Colonic mucosa (tissue), 4 donors: ENCODE measurements around the gene PPP1R1B. TPM values are rescaled to one million over a fixed set of nuclear protein-coding genes. Genes with fewer than 3 reads are reported as not detected.

ENCODE experiments used
- DNase-seq: peaks from one replicate; pipeline ENCODE4 v3.0.0-alpha.2; 2020
- H3K27ac ChIP-seq: fragments of 200-600 bp; one replicate; pipeline ENCODE4 v1.8.0; 2021
- H3K27me3 ChIP-seq: fragments of 200-600 bp; one replicate; pipeline ENCODE4 v1.8.0; 2021
- H3K36me3 ChIP-seq: fragments of 200-600 bp; one replicate; pipeline ENCODE4 v1.8.0; 2021
- H3K4me1 ChIP-seq: fragments of 200-600 bp; one replicate; pipeline ENCODE4 v1.8.0; 2021; ENCODE audit warnings: mild to moderate bottlenecking
- H3K4me3 ChIP-seq: fragments of 200-600 bp; one replicate; pipeline ENCODE4 v1.8.0; 2021
- H3K9ac ChIP-seq, 2 donors: one replicate each; pipeline ENCODE4 v1.7.0; 2013; ENCODE audit warnings: control low read depth in 2 of 2, low read depth in 2 of 2, low read length in 2 of 2
- H3K9me3 ChIP-seq: fragments of 200-600 bp; one replicate; pipeline ENCODE4 v1.8.0; 2021
- intact Hi-C: fragments of 100-400 bp; cut with DNase I; formaldehyde crosslinking; loops from one replicate; pipeline ENCODE4 v1.14.1; 2022
- total RNA-seq, 2 donors: library from RNA; stranded (reverse); fragmentation: NEBNext Ultra II Directional in 1 of 2; extraction: Animal tissue kit (Norgen Biotek cat#: 25700) in 1 of 2; gene quantifications; one replicate each; pipeline ENCODE4 v1.2.1, GENCODE V29; 2021
- TF ChIP-seq, protein P1 (sequence below): fragments of 200-600 bp; IDR thresholded peaks from one replicate; pipeline ENCODE4 v1.8.0; 2022; ENCODE audit warnings: antibody characterized with exemption, mild to moderate bottlenecking
- donor health status: healthy.
- donor health status: DM: no; HTN: no; CAD: no.
- donor health status: DM: no; HTN: no; CAD: no.

The PPP1R1B gene
- total RNA-seq, 2 donors from 2014 or later = 331 to 350 TPM

DNA sequence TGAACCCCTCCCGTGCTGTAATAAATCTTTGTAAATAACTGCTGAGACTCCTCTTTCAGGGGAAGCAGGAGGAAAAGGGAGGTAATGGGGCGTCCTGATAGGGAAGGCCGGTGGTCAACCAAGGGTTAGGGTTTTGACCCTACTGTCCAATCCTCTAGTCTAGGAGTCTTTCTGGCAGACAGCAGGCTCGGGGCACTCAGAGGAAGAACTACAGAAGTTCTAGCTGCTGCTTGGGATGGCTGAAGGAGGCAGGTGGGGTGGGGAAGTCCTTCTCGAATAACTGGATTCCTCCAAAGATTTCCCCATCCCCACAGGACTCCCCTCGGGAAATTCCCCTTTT is 9.8 kb downstream of the PPP1R1B start:
- TF ChIP-seq, protein P1, sequence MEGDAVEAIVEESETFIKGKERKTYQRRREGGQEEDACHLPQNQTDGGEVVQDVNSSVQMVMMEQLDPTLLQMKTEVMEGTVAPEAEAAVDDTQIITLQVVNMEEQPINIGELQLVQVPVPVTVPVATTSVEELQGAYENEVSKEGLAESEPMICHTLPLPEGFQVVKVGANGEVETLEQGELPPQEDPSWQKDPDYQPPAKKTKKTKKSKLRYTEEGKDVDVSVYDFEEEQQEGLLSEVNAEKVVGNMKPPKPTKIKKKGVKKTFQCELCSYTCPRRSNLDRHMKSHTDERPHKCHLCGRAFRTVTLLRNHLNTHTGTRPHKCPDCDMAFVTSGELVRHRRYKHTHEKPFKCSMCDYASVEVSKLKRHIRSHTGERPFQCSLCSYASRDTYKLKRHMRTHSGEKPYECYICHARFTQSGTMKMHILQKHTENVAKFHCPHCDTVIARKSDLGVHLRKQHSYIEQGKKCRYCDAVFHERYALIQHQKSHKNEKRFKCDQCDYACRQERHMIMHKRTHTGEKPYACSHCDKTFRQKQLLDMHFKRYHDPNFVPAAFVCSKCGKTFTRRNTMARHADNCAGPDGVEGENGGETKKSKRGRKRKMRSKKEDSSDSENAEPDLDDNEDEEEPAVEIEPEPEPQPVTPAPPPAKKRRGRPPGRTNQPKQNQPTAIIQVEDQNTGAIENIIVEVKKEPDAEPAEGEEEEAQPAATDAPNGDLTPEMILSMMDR = no peak
- Histone ChIP-seq H3K4me1 (peaks cover 31% of the 10 kb centered on the region), H3K27ac (peak overlapping the region; percentile 63), H3K27me3 (no peaks in the 10 kb centered on the region), H3K9ac (peak overlapping the region; percentile 72 to 93), H3K9me3 (no peaks in the 10 kb centered on the region), H3K36me3 (no peaks in the 10 kb centered on the region), H3K4me3 (peak overlapping the region; percentile 82)
- no peak for DNase-seq
- intact Hi-C loops = no loop called here

GRCh38 chr17:39636927-39637736 is 10.4 kb downstream of the PPP1R1B start, which contains the start of gene STARD3:
Gene STARD3 (plus strand): TSS chr17:39637144. CDS start chr17:39653532, 16,388 bp downstream.
- Histone ChIP-seq H3K27ac (peak within 1 kb of the TSS; percentile 63), H3K36me3 (no peaks in the 10 kb centered on the region), H3K4me3 (peak within 1 kb of the TSS; percentile 82), H3K9ac (peak within 1 kb of the TSS; percentile 72 to 93), H3K9me3 (no peaks in the 10 kb centered on the region), H3K4me1 (peaks cover 31% of the 10 kb centered on the region), H3K27me3 (no peaks in the 10 kb centered on the region)
- DNase-seq = peak; percentile 96
- intact Hi-C loops = no loop called here
- TF ChIP-seq, protein P1 = no peak

DNA sequence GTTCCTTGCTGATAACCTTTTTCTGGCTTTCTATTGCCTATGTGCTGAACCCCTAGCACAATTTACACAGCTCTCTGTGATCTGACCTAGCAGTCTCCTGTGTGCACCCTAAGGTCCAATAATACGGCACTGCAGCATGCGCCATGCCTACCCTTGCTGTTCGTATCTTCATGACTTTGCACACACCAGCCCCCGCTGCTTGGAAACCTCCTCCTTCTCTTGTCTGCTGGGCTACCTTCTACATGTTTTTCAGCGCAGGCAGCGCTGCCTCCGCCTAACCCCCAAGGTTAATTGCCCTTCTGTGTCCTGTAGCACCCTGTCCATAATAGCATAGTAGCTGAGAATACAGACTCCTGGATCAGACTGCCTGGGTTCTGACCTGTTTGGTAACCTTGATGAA is 11.6 kb downstream of the PPP1R1B start:
- TF ChIP-seq, protein P1 = no peak

GRCh38 chr17:39639043-39639442 is 12.3 kb downstream of the PPP1R1B start:
- DNase-seq = no peak
- H3K27me3 ChIP-seq = no peaks in the 10 kb centered on the region
- H3K9me3 ChIP-seq = no peaks in the 10 kb centered on the region
- peaks cover 24% of the 10 kb centered on the region for H3K4me1 ChIP-seq
- H3K4me3 ChIP-seq = no peak overlapping the region
- H3K9ac ChIP-seq = no peak overlapping the region
- TF ChIP-seq, protein P1 = no peak
- intact Hi-C loops = no loop called here
- no peaks in the 10 kb centered on the region for H3K36me3 ChIP-seq
- no peak overlapping the region for H3K27ac ChIP-seq

More for the DNA sequence above, 11.6 kb downstream of the PPP1R1B start:
- peaks cover 30% of the 10 kb centered on the region for H3K4me1 ChIP-seq
- H3K4me3 ChIP-seq = peak overlapping the region; percentile 82
- DNase-seq = no peak
- H3K9me3 ChIP-seq = no peaks in the 10 kb centered on the region
- H3K9ac ChIP-seq = no peak overlapping the region
- H3K36me3 ChIP-seq = no peaks in the 10 kb centered on the region
- intact Hi-C loops = no loop called here
- no peak overlapping the region for H3K27ac ChIP-seq
- no peaks in the 10 kb centered on the region for H3K27me3 ChIP-seq

DNA sequence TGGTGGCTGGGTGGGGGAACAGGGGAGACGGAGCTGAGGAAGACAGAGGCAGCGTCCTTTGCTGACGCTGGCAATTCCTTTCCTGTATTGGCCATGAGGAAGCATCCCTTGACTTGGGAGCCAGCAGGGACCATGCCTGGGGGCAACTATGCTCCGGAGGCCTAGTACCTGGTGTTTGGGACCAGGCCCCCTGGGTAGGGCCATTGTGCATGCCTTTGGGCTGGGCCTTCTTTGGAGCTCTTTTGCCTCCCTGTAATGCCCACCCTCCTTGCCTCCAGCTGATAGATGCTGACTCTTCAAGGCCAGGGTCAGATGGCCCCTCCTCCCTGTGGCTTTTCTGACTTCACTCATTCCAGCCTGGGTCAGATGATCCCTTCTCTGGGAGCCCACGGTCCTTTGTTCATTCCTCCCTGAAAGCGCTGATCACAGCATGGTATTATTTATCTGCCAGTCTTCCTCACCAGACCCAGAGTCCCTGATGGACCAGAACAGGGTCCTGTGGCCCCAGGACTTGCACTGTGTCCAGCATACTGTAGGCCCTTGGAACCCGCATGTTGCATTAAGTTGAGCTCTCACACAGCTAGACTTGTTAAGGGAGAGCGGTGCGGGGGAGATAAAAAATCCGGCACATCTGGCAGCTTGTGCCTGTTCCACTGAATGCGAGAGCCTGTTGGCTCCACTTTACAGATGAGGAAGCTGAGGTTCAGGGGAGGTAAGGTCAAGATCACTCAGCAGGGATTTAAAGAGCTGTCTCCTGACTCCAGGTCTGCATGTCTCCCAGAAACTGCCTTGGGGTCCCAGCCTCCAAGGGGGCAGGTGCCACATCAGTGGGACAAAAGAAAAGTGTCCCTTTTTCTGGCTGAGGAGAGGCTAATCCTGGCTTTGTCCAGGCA is 13.1 kb downstream of the PPP1R1B start:
- Histone ChIP-seq H3K27me3 (no peaks in the 10 kb centered on the region), H3K4me3 (no peak overlapping the region), H3K9ac (no peak overlapping the region), H3K36me3 (no peaks in the 10 kb centered on the region), H3K9me3 (no peaks in the 10 kb centered on the region), H3K27ac (no peak overlapping the region), H3K4me1 (peaks cover 17% of the 10 kb centered on the region)
- TF ChIP-seq, protein P1 = no peak
- intact Hi-C loops = no loop called here
- no peak for DNase-seq
